Hepatocyte (in vitro differentiated cells): ENCODE results near the gene CKS1B.

Experiments
- CTCF ChIP-seq: fragments of 200-600 bp; sonication (generic); IDR thresholded peaks from 2 replicates; pipeline ENCODE4 v1.5.1; 2016; ENCODE audit warnings: antibody characterized with exemption, mild to moderate bottlenecking; ENCODE audit not compliant: poor library complexity
- EZH2 ChIP-seq: fragments of 200-600 bp; sonication (generic); IDR thresholded peaks from 2 replicates; pipeline ENCODE4 v1.6.1; 2016; ENCODE audit warnings: antibody characterized with exemption, mild to moderate bottlenecking, borderline replicate concordance

GRCh38 chr1:154982341-154982740 lies 7.9 kb downstream of the CKS1B start:
- TF ChIP-seq EZH2: no peak
- TF ChIP-seq CTCF: no peak
